GM18907 (cell line): ENCODE measurements around the gene KCNK1.
"Not testable (repeated sequence)": the region's sequence is repeated elsewhere in the genome, so short reads cannot be mapped to it uniquely, and the experiment has no call there.

Experiments used
- ATAC-seq: cut with Tn5 transposase; IDR thresholded peaks from one replicate; pipeline ENCODE4 v1.9.1; 2021; ENCODE audit warnings: mild to moderate bottlenecking, moderate library complexity; ENCODE audit not compliant: unreplicated experiment

Gene KCNK1

DNA sequence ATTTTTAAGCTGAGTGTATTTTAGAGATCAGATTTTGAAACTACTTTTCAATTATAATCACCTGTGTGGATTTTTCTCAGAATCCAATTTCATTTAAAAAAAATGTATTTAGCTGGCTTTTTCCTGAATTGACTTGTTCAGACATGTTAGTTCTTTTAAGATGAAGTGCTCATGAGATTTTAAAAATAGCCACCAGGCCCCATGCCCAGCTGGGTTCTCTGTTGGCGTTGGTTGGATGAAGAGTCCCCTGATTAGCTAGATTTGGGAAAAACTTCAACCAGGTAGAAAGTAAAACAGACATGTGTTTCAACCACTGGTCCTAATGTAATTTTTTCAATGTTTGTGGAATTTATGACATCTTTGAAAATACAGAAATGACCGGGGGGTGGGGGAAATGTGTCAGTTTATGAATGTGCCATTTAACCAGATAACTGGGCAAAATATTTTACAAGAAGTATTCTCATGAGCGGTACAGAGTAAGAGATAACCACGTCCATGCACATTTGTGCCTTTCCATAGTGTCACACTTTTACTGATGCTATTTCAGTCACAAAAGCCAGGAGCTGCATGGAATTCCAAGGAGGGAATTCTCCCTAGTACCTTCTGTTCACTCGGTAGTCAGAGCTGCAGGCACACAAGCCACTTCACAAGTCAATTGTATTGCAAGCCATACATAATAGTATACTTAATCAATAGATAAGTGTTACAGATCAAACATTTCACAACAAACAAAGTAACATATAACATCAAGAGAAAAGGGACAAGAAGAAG, 51.1 kb downstream of the KCNK1 start:
- no peak for ATAC-seq

DNA sequence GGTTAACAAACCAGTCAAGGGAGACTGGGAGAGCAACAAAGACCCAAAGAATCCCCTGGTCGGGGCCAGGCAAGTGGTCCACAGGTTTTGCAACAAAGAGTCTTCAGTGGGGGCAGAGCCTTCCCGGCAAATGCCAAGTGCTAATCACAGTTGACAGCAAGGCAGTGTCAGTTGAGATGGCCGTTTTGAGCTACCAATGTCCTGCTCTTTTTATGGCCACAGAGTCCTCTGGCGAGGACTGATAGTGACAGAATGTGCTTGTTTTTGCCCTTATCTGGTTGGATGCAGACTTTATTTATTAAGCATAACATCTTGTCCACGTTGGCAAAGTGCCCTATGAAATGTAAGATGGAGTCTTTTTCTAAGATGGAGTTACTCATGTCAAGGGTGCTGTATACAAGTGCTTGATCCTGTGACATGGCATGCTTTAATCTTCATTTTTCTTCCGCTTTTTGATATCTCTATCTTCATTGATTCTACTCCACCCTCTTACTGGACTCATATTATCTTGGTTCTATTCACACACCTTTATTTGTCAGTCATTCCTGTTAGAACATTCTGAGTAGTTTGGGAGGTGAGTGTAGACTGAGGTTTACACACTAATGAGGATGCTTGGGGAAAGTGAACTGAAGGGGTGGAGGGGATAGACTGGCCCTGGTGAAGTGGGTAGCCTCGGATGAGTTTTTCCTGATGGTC, 51.8 kb downstream of the KCNK1 start:
- no peak for ATAC-seq

DNA sequence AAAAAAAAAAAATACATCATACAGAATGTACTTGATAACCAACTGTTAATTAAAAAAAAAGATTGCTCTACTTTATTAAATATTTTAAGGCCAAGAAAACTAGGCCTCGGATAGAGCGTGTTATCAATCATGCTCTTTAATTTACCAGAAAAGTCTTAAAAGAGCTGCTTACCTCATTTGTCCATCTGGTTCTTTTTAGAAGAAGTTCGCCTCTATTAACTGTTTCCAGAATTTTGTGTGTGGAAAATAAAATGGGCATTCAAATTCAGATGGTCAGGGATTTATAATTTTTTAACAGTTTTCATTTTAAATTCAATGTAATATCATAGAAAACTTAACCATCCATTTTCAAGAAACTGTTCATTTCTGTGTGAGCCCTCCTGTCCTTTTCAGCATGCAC, 53.8 kb downstream of the KCNK1 start:
- ATAC-seq: no peak

DNA sequence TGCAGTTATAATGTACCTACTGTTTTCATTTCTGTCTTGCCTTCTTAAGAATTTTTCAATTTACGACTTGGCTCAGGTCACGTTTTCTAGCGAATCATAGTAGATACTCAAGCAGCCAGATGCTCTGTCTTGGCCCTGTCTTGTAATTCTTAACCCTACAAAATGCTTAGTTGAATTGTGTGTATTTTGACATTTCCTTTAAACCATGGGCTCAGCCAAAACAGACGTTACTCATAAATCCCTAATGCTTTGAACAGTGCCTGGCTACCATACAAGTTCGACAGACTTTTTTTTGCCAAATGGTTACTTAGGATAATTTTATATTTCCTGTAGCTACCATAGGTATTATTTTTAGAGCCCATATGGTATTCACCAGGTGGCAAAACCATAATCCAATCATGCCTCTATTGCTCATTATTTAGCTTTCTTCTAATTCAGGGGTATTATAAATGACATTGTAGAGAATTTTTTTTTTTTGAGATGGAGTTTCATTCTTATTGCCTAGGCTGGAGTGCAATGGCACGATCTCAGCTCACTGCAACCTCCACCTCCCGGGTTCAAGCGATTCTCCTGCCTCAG, 54.3 kb downstream of the KCNK1 start:
- ATAC-seq: no peak

DNA sequence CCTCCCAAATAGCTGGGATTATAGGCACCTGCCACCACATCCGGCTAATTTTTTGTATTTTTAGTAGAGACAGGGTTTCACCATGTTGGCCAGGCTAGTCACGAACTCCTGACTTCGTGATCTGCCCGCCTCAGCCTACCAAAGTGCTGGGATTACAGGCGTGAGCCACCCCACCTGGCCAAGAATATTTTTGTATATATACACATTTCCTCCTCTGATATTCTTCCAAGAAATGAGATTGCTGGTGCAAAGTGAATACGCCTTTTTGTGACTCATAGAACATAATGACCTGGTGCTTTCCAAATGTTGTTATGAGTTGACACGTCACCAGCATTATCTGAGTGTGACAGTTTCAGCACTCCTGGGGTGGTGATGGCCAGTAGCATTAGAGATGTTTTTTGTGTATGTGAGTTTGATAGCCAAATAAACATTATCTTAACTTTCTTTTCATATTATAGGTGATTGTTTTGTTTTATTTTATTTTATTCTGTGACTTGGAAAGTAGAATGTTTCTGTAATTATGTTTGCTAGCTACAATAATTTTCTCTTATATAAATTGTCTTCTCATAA, 54.9 kb downstream of the KCNK1 start:
- ATAC-seq: peak; percentile 45

DNA sequence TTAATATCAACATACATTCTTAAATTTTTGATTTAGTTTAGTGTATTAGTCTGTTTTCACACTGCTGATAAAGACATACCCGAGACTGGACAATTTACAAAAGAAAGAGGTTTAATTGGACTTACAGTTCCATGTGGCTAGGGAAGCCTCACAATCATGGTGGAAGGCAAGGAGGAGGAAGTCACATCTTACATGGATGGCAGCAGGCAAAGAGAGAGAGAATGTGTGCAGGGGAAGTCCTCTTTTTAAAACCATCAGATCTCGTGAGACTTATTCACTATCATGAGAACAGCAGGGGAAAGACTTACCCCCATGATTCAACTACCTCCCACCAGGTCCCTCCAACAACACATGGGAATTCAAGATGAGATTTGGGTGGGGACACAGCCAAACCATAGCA, 56.5 kb downstream of the KCNK1 start:
- not testable (repeated sequence) for ATAC-seq

DNA sequence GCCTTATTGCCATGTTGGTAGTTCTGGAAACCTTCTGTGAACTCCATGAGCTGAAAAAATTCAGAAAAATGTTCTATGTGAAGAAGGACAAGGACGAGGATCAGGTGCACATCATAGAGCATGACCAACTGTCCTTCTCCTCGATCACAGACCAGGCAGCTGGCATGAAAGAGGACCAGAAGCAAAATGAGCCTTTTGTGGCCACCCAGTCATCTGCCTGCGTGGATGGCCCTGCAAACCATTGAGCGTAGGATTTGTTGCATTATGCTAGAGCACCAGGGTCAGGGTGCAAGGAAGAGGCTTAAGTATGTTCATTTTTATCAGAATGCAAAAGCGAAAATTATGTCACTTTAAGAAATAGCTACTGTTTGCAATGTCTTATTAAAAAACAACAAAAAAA, 57.4 kb downstream of the KCNK1 start:
- ATAC-seq: no peak

DNA sequence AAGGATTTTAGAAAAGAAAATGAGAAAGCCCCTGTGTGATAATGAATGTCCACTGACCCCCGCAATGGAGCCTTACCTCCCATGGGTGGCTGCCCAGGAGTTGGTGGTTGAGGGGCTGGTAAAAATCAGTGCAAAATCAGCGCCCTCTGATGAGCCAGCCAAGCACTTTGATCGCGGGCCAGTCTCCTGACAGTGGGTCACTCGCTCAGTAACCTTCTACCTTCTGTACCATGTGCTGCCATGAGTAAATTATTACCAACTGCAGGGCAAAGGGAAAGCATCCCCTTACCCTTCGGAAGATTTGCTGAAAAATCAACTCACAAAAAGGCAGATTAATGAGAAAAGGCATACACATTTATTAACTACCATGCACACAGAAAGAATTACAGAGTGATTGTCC, 58.8 kb downstream of the KCNK1 start:
- no peak for ATAC-seq

DNA sequence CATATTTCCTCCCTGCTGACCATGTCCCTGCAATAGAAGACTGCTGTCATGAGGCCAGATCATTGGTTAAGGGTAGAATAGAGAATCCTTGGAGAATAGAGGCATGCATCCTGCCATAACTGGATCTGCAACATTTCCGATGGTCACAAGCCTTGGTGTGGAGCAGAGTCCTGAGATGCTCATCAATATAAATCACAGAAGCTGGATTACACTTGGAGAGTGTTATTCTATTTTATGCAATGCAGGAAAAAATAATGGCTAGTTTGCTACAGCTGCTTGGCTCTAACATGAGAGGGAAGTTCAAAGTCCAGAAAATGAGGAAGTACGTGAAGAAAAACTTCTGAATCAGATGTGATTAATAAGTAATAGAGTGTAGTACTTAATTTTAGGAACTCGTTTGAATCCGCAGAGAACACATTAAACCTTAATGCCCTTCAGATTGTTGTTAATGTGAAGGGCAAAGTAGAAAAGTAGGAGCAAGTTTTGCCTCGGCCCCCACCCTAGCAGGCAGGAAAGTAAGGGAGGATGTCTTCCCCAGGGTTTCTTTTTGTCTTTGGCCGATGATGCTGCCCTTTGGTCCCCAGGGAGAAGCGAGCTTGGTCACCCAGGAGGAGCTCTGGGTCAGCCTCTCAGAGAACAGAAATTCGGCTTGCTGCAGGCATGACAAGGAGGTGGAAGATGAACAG, 59.5 kb downstream of the KCNK1 start:
- ATAC-seq: peak; percentile 47

DNA sequence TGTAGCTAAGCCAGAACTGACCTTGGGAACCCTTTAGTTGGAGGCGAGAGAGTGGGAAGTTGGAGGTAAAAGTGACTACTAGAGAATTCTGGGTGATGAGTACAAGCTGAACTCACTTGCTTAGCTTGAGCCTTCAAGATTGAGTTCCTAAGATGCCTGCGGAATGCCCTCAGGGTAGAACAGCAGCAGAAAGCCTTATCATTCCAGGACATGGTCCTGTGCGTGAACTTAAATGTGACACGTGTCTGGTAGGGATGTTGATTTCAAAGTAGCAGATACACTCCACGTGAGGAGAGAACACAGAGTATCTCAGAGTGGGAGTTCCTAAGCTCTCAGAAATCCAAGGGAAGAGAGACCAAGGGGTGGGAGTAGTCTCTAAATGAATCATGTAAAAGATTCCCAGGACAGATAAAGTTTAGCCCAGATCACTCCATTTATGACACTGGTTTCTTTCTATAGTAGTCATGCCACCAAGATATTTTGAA, 60.1 kb downstream of the KCNK1 start:
- no peak for ATAC-seq

DNA sequence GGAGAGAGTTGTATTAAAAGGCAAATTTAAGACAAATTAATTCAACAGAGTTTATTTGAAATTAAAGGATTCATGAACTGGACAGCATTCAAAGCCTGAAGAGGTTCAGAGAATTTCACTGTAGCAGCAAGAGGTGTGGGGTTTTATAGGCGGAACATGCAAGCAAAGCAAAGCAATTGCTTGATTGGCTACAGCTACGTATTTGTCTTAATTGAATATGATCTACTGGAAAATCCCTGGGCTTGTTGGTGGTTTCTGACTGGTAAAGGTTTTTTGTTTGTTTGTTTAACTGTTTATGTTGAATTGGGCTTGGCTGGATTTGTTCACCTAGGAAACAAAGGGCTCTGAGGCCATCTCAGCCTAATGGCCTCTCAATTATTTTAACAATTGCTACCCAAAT, 61.5 kb downstream of the KCNK1 start:
- peak; percentile 6 for ATAC-seq

DNA sequence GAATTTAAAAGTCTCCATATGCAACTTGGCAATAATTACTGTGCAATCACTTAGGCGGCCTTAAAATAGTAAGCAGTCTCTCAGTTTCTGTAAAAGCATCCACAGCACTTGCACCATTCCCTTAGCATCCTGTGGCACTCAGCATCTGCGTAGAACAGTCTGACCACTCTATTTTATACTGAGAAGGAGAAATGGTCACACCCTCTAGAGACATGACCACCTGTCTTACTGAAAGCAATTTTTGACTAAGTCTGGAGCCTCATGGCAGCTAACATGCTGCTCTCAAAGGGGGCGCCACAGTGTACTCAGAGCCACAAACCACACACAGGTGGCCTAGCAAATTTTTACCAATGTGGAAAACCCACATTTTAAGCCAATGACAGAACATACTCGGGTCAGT, 62.0 kb downstream of the KCNK1 start:
- peak; percentile 94 for ATAC-seq

DNA sequence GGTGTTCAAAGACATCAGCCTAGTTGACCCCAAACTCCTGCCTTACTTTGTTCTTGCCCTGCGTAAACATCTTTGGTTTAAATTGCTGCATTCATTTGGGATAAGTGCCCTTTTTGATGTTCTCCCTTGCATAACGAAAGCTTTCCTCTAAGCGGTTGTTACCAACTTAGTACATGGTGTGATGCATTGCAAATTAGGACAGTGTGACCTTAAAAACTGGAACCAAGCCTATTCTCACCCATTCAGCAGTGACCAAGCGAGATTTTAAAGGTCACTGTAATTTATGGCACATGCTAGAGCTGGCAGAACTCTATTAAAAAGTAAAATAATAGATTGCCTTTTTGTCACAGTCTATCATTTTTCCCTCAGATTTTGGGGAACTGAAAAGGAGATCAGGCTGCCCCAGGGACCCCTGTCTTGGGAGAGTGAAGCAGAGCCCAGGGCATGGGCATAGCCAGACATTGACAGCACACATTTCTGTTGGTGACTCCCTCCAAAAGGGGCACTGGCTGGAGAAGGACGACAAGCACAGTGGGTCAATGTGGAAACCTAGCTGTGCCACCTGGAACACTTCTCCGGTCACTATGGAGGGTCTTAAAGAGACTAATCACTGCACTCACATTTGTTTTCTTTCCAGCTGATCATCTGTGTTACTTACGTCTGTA, 63.9 kb downstream of the KCNK1 start:
- no peak for ATAC-seq

DNA sequence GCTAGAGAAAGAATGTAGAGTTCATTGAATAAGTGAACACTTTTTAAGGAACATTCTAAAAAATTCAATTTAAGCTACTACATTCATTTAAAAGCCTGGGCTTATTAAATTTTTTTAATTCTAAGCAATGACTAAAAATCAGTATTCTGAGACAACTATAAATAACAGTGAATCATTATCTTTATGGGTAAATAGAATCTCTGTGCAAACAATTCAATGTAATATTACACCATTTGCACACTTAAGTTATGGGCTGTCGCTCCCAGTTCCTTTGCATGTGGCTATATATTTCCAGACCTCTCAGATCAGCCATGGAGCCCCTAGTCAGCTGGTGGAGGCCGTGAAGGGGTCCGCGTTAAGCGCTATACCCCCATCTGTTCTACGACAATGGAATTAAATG, 65.1 kb downstream of the KCNK1 start:
- ATAC-seq: no peak

DNA sequence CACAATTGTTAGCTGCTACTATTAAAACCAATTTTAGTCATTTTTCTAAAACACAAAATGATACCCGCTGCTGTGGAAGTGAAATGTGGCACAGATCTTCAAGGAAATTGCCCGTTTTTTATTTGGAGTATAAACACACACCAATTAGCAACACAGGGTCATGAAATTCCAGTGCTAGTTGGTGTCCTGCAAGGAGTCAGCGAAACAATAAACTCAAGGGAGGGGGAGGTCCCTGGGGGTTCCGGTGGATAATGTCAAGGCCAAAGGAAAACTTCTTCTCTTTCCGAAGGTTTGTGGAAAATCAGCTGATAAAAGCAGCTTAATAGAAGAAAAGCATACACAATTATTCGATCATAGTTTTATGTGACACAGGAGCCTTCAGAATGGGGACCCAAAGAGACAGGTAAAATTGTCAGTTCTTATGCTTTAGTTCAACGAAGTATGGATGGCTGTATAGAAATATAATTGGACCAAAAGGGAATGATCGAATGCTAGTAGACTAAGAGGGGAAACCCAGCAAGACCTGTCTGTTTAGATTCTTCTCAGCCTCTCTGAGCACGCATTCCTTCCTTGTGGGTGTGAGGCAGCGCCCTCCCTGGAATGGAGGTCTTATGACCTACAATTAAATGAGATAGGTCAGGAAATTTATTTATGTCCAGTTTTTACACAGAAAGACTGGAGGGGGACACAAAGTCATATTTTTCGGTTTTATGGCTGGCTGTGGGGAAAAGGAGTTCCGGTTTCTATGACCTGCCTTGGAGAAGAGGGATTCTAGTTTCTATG, 65.9 kb downstream of the KCNK1 start:
- ATAC-seq: no peak

DNA sequence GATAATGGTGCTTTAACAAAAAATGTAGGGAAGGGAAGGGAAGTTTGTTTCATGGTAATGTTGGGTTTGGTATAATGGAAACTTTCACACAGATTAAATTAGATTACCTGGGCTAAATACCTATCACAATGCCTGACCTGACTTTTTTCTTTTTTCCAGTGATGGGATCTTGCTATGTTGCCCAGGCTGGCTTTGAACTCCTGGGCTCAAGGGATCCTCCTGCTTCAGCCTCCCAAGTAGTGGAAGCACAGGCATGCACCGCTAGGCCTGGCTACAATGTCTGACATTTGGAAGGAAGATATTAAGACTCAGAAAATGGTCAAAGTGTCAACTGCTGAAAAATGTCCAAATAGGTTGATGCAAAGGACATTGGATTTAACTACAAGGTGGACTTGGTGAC, 67.4 kb downstream of the KCNK1 start:
- ATAC-seq: no peak

DNA sequence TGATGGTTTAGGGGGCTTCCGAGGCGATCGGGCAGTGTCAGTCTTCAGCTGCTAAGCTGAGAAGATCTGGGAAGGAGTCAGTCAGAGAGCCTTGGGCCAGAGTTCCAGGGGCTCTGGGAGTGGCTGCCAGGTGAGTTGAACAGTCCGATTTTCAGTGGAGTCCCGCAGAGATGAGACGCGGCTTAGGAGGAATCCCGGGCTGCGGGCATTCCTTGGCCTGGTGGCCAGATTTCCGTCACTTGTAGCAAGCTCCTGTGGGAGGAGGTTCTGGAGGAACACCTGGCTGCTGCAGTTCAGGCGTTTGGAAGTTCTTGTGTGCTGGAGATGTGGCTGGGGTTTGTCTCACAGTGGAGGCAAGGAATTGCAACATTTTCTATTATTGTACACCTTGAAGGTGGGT, 72.7 kb downstream of the KCNK1 start:
- not testable (repeated sequence) for ATAC-seq

DNA sequence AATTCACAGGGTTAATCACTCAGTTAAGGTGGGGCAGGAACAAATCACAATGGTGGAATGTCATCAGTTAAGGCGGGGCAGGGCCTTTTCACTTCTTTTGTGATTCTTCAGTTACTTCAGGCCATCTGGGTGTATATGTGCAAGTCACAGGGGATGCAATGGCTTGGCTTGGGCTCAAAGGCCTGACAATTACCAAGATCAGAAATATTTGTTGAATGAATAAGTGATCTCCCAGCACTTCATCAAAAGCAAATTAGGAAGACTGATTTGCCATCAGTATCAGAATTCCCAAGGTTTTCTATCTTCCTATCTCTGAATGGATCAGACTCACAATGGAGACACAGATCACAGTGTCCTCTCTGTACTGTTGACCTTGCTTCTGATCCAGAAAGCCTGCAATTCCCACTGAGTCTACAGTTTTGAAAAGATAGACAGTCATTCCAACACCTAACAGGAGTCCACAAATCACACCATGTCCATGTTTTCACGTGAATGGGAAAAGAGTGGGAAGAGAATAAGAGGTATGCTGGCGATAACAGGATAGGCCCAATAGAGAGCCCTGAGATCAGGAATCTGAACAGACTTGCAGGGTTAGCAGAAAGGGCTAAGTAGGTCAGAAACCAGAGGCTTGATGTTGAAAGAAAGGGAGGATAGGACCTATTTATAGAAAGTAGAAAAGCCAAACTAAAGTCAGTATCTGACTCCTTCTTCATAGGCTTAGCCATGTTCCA, 75.3 kb downstream of the KCNK1 start:
- ATAC-seq: no peak

DNA sequence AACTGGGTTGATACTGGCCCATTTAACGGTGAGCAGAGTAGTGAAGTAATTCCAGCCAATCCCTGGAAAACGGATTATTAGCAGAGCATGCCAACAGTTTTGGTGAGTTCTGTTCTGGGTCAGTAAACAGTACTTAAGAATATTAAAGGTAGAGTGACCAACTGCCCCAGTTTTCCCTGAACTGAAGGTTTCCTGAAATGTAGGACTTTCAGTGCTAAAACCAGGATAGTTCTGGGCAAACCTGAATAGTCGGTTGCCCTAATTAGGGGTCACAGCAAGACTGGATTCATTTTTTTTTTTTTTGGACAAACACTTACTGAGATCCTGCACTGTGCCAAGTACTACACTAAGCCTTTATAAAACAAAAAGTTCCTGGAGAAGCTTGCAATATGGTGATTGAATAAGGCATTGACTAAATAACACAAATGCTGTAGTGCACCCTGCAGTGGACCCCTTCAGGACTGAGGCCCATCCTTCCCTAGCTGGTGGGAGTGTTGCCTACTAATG, 75.9 kb downstream of the KCNK1 start:
- no peak for ATAC-seq
